GM21447 (cell line): Measurements from ENCODE around the gene DUS2.
"Not testable (repeated sequence)": the region's sequence is repeated elsewhere in the genome, so short reads cannot be mapped to it uniquely, and the experiment has no call there.

Experiments
- ATAC-seq: cut with Tn5 transposase; IDR thresholded peaks from one replicate; pipeline ENCODE4 v1.9.1; 2021; ENCODE audit not compliant: unreplicated experiment

The DUS2 gene

GRCh38 chr16:68116256-68116867, 93.3 kb downstream of the DUS2 start:
- no peak for ATAC-seq

- ATAC-seq: no peak
Observed at GRCh38 chr16:68117884-68118283, 94.8 kb downstream of the DUS2 start.

- peak; percentile 49 for ATAC-seq
Observed at GRCh38 chr16:68118954-68119353, 95.9 kb downstream of the DUS2 start.

GRCh38 chr16:68120496-68120895, 97.4 kb downstream of the DUS2 start:
- not testable (repeated sequence) for ATAC-seq

- ATAC-seq: peak; percentile 81
Observed at GRCh38 chr16:68126395-68126794, 103.3 kb downstream of the DUS2 start.

GRCh38 chr16:68128577-68129305, 105.7 kb downstream of the DUS2 start:
- no peak for ATAC-seq
